Measurements from ENCODE around the gene KRTAP1-3.
"Not testable (repeated sequence)": the region's sequence is repeated elsewhere in the genome, so short reads cannot be mapped to it uniquely, and the experiment has no call there.

GRCh38 chr17:41083427-41083826, 48.8 kb upstream of the KRTAP1-3 start:
- not testable (repeated sequence) for TF ChIP-seq CTCF (conservative IDR thresholded peaks at IDR 0.05; ENCODE audit: low read length); EZH2phosphoT487 (IDR thresholded peaks at IDR 0.05; ENCODE audit: borderline replicate concordance, low read depth, low read length)

All from OCI-LY7 (cell line).